Suprapubic skin (tissue), 4 donors: Measurements from ENCODE around the gene ZNF181. TPM values are rescaled to one million over a fixed set of nuclear protein-coding genes. Genes with fewer than 3 reads are reported as not detected.

Experiments used
- DNase-seq, 2 donors: peaks; one replicate each; pipeline ENCODE4 v3.0.0-alpha.2; 2019; ENCODE audit warnings: low spot score in 2 of 2
- H3K27ac ChIP-seq: fragments of 200-600 bp; sonication (generic); one replicate; pipeline ENCODE4 v1.5.1; 2019
- H3K27me3 ChIP-seq: fragments of 200-600 bp; sonication (generic); one replicate; pipeline ENCODE4 v1.5.1; 2019
- H3K36me3 ChIP-seq: fragments of 200-600 bp; sonication (generic); one replicate; pipeline ENCODE4 v1.5.1; 2019
- H3K4me1 ChIP-seq: fragments of 200-600 bp; sonication (generic); one replicate; pipeline ENCODE4 v1.5.1; 2019
- H3K4me3 ChIP-seq: fragments of 200-600 bp; sonication (generic); one replicate; pipeline ENCODE4 v1.5.1; 2019; ENCODE audit warnings: mild to moderate bottlenecking
- H3K9me3 ChIP-seq: fragments of 200-600 bp; sonication (generic); one replicate; pipeline ENCODE4 v1.5.1; 2019
- CTCF ChIP-seq, 2 donors: fragments of 200-600 bp in 1 of 2; fragments of 450-650 bp in 1 of 2; sonication (generic) in 1 of 2; IDR thresholded peaks; one replicate each; pipeline ENCODE4 v1.5.1; 2016 to 2019; ENCODE audit warnings: antibody characterized with exemption in 2 of 2, mild to moderate bottlenecking in 1 of 2, moderate library complexity in 1 of 2
- EP300 ChIP-seq: sonication (generic); formaldehyde crosslinking; IDR thresholded peaks from one replicate; pipeline ENCODE4 v1.6.1; 2017; ENCODE audit warnings: antibody characterized with exemption
- POLR2A ChIP-seq, 2 donors: fragments of 450-650 bp; IDR thresholded peaks; one replicate each; pipeline ENCODE4 v1.6.1; 2017; ENCODE audit warnings: antibody characterized with exemption in 2 of 2, mild to moderate bottlenecking in 2 of 2, moderate library complexity in 2 of 2
- POLR2AphosphoS5 ChIP-seq, 3 donors: sonication (generic); formaldehyde crosslinking; IDR thresholded peaks; one replicate each; pipeline ENCODE4 v1.6.1; 2017; ENCODE audit warnings: antibody characterized with exemption in 3 of 3
- WGBS: methylation state at CpG from one replicate; pipeline ENCODE4 v1.1.5; 2018; 5-methylcytosine and 5-hydroxymethylcytosine counted together
- total RNA-seq, 4 donors: library from RNA; depleted of rRNA; stranded (reverse); fragments of >200 nt; gene quantifications; one replicate each; pipeline ENCODE4 v1.1.0, GENCODE V29; 2016

Gene ZNF181
- total RNA-seq, 4 donors from 2014 or later, result 9.2 to 28.3 (median 18.4) TPM

GRCh38 chr19:34713262-34713637 is 20.8 kb upstream of the ZNF181 start:
- Histone ChIP-seq H3K4me3 (no peak overlapping the region), H3K9me3 (no peaks in the 10 kb centered on the region), H3K4me1 (no peaks in the 10 kb centered on the region), H3K36me3 (no peaks in the 10 kb centered on the region), H3K27ac (no peak overlapping the region), H3K27me3 (no peaks in the 10 kb centered on the region)
- 93% methylated on average over 2 of the region's 2 CpGs for WGBS
- no peak for DNase-seq
- no peak for TF ChIP-seq POLR2A (IDR thresholded peaks at IDR 0.05)
- TF ChIP-seq POLR2AphosphoS5 (IDR thresholded peaks at IDR 0.05), result no peak
- no peak for TF ChIP-seq CTCF (IDR thresholded peaks at IDR 0.05)
- no peak for TF ChIP-seq EP300

- Histone ChIP-seq H3K9me3 (no peaks in the 10 kb centered on the region), H3K4me3 (no peak overlapping the region), H3K4me1 (no peaks in the 10 kb centered on the region), H3K27ac (no peak overlapping the region), H3K36me3 (no peaks in the 10 kb centered on the region), H3K27me3 (peaks cover 4% of the 10 kb centered on the region)
- no peak for DNase-seq
- TF ChIP-seq POLR2A (IDR thresholded peaks at IDR 0.05) (no peak), POLR2AphosphoS5 (IDR thresholded peaks at IDR 0.05) (no peak), CTCF (IDR thresholded peaks at IDR 0.05) (no peak), EP300 (no peak)
These were observed 18.7 kb upstream of the ZNF181 start for GRCh38 chr19:34715357-34715756.

- peaks cover 25% of the 10 kb centered on the region for H3K27me3 ChIP-seq
- no peak for TF ChIP-seq POLR2A (IDR thresholded peaks at IDR 0.05)
- no peak for TF ChIP-seq POLR2AphosphoS5 (IDR thresholded peaks at IDR 0.05)
- TF ChIP-seq CTCF (IDR thresholded peaks at IDR 0.05), result no peak
- TF ChIP-seq EP300, result no peak
- no peak overlapping the region for H3K4me3 ChIP-seq
- no peaks in the 10 kb centered on the region for H3K4me1 ChIP-seq
- no peak for DNase-seq
- no peaks in the 10 kb centered on the region for H3K36me3 ChIP-seq
- 38% methylated on average over 11 of the region's 11 CpGs for WGBS
- no peak overlapping the region for H3K27ac ChIP-seq
- H3K9me3 ChIP-seq, result no peaks in the 10 kb centered on the region
These were observed 11.7 kb upstream of the ZNF181 start for GRCh38 chr19:34722353-34722752.

GRCh38 chr19:34725400-34725799 is 8.6 kb upstream of the ZNF181 start:
- no peak for DNase-seq
- Histone ChIP-seq H3K4me1 (no peaks in the 10 kb centered on the region), H3K9me3 (no peaks in the 10 kb centered on the region), H3K27me3 (peaks cover 28% of the 10 kb centered on the region), H3K36me3 (no peaks in the 10 kb centered on the region), H3K27ac (no peak overlapping the region), H3K4me3 (no peak overlapping the region)
- TF ChIP-seq POLR2AphosphoS5 (IDR thresholded peaks at IDR 0.05) (no peak), POLR2A (IDR thresholded peaks at IDR 0.05) (no peak), EP300 (no peak), CTCF (IDR thresholded peaks at IDR 0.05) (no peak)
- WGBS, result 20% methylated on average over 6 of the region's 6 CpGs

- no peak for DNase-seq
- H3K36me3 ChIP-seq, result peaks cover 8% of the 10 kb centered on the region
- H3K4me1 ChIP-seq, result peaks cover 19% of the 10 kb centered on the region
- no peak for TF ChIP-seq CTCF (IDR thresholded peaks at IDR 0.05)
- no peak for TF ChIP-seq EP300
- TF ChIP-seq POLR2AphosphoS5 (IDR thresholded peaks at IDR 0.05), result no peak
- TF ChIP-seq POLR2A (IDR thresholded peaks at IDR 0.05), result no peak
- H3K27me3 ChIP-seq, result peaks cover 13% of the 10 kb centered on the region
- no peaks in the 10 kb centered on the region for H3K9me3 ChIP-seq
- no peak overlapping the region for H3K4me3 ChIP-seq
- 82% methylated on average over 7 of the region's 11 CpGs for WGBS
- no peak overlapping the region for H3K27ac ChIP-seq
These were observed 2.8 kb upstream of the ZNF181 start for GRCh38 chr19:34731019-34731829.
